ENCODE results near the gene RNF8.
A peak's percentile ranks its signal among the peaks of the same experiment; 100 is the strongest.

The RNF8 gene

GRCh38 chr6:37371154-37372083, 17.6 kb downstream of the RNF8 start:
- no peak for TF ChIP-seq CTCF (IDR thresholded peaks at IDR 0.05; ENCODE audit: control insufficient read depth, extremely low read depth, insufficient read depth)
- H3K4me3 ChIP-seq (ENCODE audit: low read depth, low read length) = no peak overlapping the region
- DNase-seq (ENCODE audit: low read depth) = no peak

DNA sequence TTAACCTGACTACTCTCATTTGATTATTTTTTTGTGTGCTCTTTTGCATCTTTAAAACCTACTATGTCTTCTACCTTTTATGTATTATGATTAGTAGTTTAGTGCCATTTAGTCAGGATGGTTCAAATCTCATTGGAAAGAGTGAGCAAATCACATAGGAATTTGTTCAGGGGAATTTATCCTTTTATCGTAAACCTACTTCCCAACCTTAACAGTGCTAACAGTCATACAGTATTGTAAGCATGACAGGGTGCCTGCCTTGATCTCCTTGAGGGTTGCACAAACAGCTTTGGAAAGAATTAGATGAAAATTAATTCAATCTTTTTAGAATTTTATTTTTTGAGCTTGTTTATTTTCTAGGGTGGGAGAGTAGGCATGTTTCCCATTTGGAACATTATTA, 18.3 kb downstream of the RNF8 start:
- H3K4me3 ChIP-seq (ENCODE audit: low read depth, low read length) = no peak overlapping the region
- no peak for DNase-seq (ENCODE audit: low read depth)
- TF ChIP-seq CTCF (IDR thresholded peaks at IDR 0.05; ENCODE audit: control insufficient read depth, extremely low read depth, insufficient read depth) = no peak

DNA sequence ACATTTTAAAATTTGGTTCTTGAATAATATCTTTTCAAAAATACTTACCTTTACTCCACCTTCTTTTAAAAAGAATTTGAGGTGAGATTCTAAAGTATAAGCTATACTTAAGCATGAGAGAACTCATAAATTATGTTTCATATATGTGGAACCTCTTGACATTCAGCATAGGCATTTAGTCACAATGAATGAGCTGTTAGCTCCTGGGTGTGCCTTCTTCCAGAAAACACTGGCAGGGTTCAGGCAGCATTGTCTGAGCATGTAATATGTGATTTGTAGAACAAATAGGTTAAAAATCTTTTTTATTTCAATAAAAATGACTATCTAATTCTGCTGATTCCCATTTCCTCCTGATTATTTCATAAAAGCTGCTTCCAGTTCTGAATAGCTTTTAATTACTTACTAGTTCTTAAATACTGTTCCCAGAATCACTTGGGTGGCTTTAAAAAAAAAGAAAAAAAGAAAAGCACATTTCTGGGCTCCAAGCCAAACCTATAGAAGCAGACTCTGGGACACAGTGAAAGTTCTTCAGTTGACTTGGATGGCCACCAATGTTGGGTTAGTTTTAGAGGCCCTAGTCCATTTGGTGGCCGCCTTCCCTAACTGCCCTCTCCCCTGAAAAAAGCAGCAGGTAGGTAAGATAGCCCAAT, 20.2 kb downstream of the RNF8 start:
- TF ChIP-seq CTCF (IDR thresholded peaks at IDR 0.05; ENCODE audit: control insufficient read depth, extremely low read depth, insufficient read depth) = no peak
- no peak for DNase-seq (ENCODE audit: low read depth)
- H3K4me3 ChIP-seq (ENCODE audit: low read depth, low read length) = no peak overlapping the region

GRCh38 chr6:37375376-37375775, 21.6 kb downstream of the RNF8 start:
- H3K4me3 ChIP-seq (ENCODE audit: low read depth, low read length) = no peak overlapping the region
- no peak for DNase-seq (ENCODE audit: low read depth)
- no peak for TF ChIP-seq CTCF (IDR thresholded peaks at IDR 0.05; ENCODE audit: control insufficient read depth, extremely low read depth, insufficient read depth)

GRCh38 chr6:37376078-37376743, 22.4 kb downstream of the RNF8 start:
- no peak for TF ChIP-seq CTCF (IDR thresholded peaks at IDR 0.05; ENCODE audit: control insufficient read depth, extremely low read depth, insufficient read depth)
- H3K4me3 ChIP-seq (ENCODE audit: low read depth, low read length) = no peak overlapping the region
- no peak for DNase-seq (ENCODE audit: low read depth)

DNA sequence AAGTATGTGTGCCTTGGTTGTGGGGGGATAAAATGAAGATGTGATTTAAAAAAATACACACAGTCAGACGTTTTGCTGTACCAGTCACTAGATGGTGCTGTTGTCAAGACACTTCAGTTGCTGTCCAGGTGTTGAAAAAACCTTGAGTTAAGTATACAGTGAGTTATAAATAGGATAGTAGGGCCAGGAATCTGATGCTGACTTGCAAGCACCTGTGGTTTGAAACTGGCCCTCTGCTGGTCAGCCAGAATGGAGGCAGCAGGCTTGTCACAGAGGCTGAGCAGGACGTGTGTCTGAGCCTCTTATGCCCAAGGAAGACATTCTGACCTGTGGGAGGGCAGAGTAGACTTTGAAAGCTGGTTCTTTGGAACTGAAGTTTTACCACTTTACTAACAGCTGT, 27.8 kb downstream of the RNF8 start:
- peak; percentile 68 for TF ChIP-seq CTCF (IDR thresholded peaks at IDR 0.05; ENCODE audit: control insufficient read depth, extremely low read depth, insufficient read depth)
- DNase-seq (ENCODE audit: low read depth) = peak; percentile 81
- no peak overlapping the region for H3K4me3 ChIP-seq (ENCODE audit: low read depth, low read length)
